Hematopoietic multipotent progenitor cell treated with erythropoietin and hydrocortisone succinate and interleukin-3 and kit ligand, for 15 days (in vitro differentiated cells): Measurements from ENCODE around the gene SH3TC2.
"Not testable (repeated sequence)": the region's sequence is repeated elsewhere in the genome, so short reads cannot be mapped to it uniquely, and the experiment has no call there.

Source experiments
- DNase-seq: peaks from one replicate; pipeline ENCODE4 v3.0.0-alpha.2; 2015; ENCODE audit warnings: low spot score

Gene SH3TC2

GRCh38 chr5:149063017-149063687, at the start of gene SH3TC2:
SH3TC2 (minus strand) TSS chr5:149063062; CDS start chr5:149063022, 40 bp downstream.
- peak; percentile 85 for DNase-seq

GRCh38 chr5:149110406-149110805, 47.5 kb upstream of the SH3TC2 start:
- no peak for DNase-seq

GRCh38 chr5:149108651-149109280, 45.9 kb upstream of the SH3TC2 start:
- no peak for DNase-seq

- no peak for DNase-seq
Observed at GRCh38 chr5:149100331-149100730, 37.5 kb upstream of the SH3TC2 start.

- DNase-seq, result no peak
Observed at GRCh38 chr5:149099920-149100319, 37.1 kb upstream of the SH3TC2 start.

GRCh38 chr5:149094996-149095395, 32.1 kb upstream of the SH3TC2 start:
- no peak for DNase-seq

GRCh38 chr5:149093625-149094024, 30.8 kb upstream of the SH3TC2 start:
- no peak for DNase-seq

GRCh38 chr5:149089796-149090195, 26.9 kb upstream of the SH3TC2 start:
- DNase-seq, result no peak

GRCh38 chr5:149088686-149089085, 25.8 kb upstream of the SH3TC2 start:
- DNase-seq, result no peak

GRCh38 chr5:149083846-149084245, 21.0 kb upstream of the SH3TC2 start:
- DNase-seq, result no peak

- no peak for DNase-seq
Observed at GRCh38 chr5:149082271-149082670, 19.4 kb upstream of the SH3TC2 start.

- no peak for DNase-seq
Observed at GRCh38 chr5:149080294-149080693, 17.4 kb upstream of the SH3TC2 start.

GRCh38 chr5:149079883-149080282, 17.0 kb upstream of the SH3TC2 start:
- peak; percentile 33 for DNase-seq

- DNase-seq, result not testable (repeated sequence)
Observed at GRCh38 chr5:149074071-149074470, 11.2 kb upstream of the SH3TC2 start.

GRCh38 chr5:149073213-149073612, 10.4 kb upstream of the SH3TC2 start:
- DNase-seq, result no peak

GRCh38 chr5:149072791-149073190, 9.9 kb upstream of the SH3TC2 start:
- no peak for DNase-seq

GRCh38 chr5:149072376-149072775, 9.5 kb upstream of the SH3TC2 start:
- DNase-seq, result no peak

GRCh38 chr5:149071756-149072155, 8.9 kb upstream of the SH3TC2 start:
- DNase-seq, result no peak

- DNase-seq, result no peak
Observed at GRCh38 chr5:149071216-149071615, 8.4 kb upstream of the SH3TC2 start.

- DNase-seq, result no peak
Observed at GRCh38 chr5:149069711-149070110, 6.8 kb upstream of the SH3TC2 start.

- DNase-seq, result no peak
Observed at GRCh38 chr5:149063896-149064478, 1.1 kb upstream of the SH3TC2 start.

GRCh38 chr5:149062371-149063016, 368 bp downstream of the SH3TC2 start:
- DNase-seq, result peak; percentile 43

GRCh38 chr5:149061341-149061740, 1.5 kb downstream of the SH3TC2 start:
- DNase-seq, result no peak
